Activated naive CD8-positive, alpha-beta T cell treated with anti-CD3 and anti-CD28 coated beads for 36 hours (primary cell): Measurements from ENCODE around the gene CCR6. TPM values are rescaled to one million over a fixed set of nuclear protein-coding genes. Genes with fewer than 3 reads are reported as not detected.
"Not testable (repeated sequence)": the region's sequence is repeated elsewhere in the genome, so short reads cannot be mapped to it uniquely, and the experiment has no call there.

Experiments
- DNase-seq: peaks from one replicate; pipeline ENCODE4 v3.0.0; 2021
- H3K27ac Mint-ChIP-seq: one replicate; pipeline ENCODE4 v1.8.0; 2022; ENCODE audit warnings: mild to moderate bottlenecking, moderate library complexity, mixed read lengths
- H3K27me3 Mint-ChIP-seq: one replicate; pipeline ENCODE4 v1.8.0; 2022; ENCODE audit warnings: mild to moderate bottlenecking, mixed read lengths
- H3K36me3 Mint-ChIP-seq: one replicate; pipeline ENCODE4 v1.8.0; 2021; ENCODE audit warnings: mild to moderate bottlenecking, mixed read lengths
- H3K4me1 Mint-ChIP-seq: one replicate; pipeline ENCODE4 v1.8.0; 2021; ENCODE audit warnings: mixed read lengths
- H3K4me3 Mint-ChIP-seq: one replicate; pipeline ENCODE4 v1.8.0; 2022; ENCODE audit warnings: mild to moderate bottlenecking, moderate library complexity, mixed read lengths
- H3K9me3 Mint-ChIP-seq: one replicate; pipeline ENCODE4 v1.8.0; 2022; ENCODE audit warnings: mixed read lengths
- total RNA-seq, 2 experiments: library from RNA; stranded (reverse); gene quantifications; one replicate each; pipeline ENCODE4 v1.2.3, GENCODE V29; 2021

Gene CCR6
- total RNA-seq, 2 experiments from 2014 or later: 0.44 TPM; not detected in 1

DNA sequence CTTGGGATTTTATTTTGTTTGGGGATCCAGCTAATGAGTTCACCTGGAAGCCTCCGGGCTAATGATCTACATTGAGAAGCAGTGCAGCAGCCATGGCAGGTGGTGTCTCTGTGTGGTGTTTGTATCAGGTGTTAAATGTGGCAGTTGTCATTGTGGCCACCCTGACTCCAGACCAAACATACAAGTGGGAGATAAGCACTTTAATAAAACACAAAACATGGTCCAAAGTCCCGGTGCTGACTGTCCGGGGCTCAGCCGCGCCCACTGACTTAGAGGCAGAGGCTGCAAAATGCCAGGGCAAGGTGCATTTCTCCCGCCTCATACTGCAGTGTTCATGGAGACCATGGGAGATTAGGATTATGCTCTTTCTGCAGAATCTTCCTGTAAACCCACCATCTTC, 58.5 kb downstream of the CCR6 start:
- H3K4me1 Mint-ChIP-seq, H3K36me3 Mint-ChIP-seq, H3K4me3 Mint-ChIP-seq, DNase-seq, H3K27me3 Mint-ChIP-seq, H3K9me3 Mint-ChIP-seq, H3K27ac Mint-ChIP-seq: not testable (repeated sequence)

DNA sequence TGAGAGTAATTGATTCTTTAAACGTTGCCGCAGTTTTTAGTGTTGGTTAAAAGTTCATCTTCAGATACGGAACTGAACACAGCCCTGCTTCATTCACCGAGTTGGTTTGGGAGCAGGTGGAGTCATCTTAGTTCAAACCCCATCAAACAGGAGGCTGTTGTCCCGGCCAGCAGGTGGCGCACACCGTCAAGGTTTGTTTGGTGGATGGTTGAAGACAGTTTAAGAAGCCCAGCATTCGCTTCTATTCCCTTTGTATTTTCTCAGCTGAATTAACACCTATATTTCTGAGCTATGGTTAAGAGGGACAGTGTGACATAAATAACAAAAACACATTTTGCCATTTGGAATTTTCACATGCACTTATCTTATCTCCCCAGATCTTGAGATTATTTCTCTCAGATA, 60.0 kb downstream of the CCR6 start:
- H3K4me3 Mint-ChIP-seq, H3K4me1 Mint-ChIP-seq, H3K27ac Mint-ChIP-seq, H3K27me3 Mint-ChIP-seq, H3K9me3 Mint-ChIP-seq, H3K36me3 Mint-ChIP-seq, DNase-seq: not testable (repeated sequence)

GRCh38 chr6:167185101-167185500, 62.2 kb downstream of the CCR6 start:
- not testable (repeated sequence) for DNase-seq, H3K27me3 Mint-ChIP-seq, H3K4me3 Mint-ChIP-seq, H3K36me3 Mint-ChIP-seq, H3K4me1 Mint-ChIP-seq, H3K27ac Mint-ChIP-seq, H3K9me3 Mint-ChIP-seq

- not testable (repeated sequence) for H3K27me3 Mint-ChIP-seq, DNase-seq, H3K9me3 Mint-ChIP-seq, H3K4me1 Mint-ChIP-seq, H3K36me3 Mint-ChIP-seq, H3K27ac Mint-ChIP-seq, H3K4me3 Mint-ChIP-seq
Measured at GRCh38 chr6:167187275-167187674, 64.4 kb downstream of the CCR6 start.

Other genes with a start within 250 kb of the CCR6 start
- 10 to 100 TPM; 34.1 to 35.8 TPM for gene RNASET2, start 166.5 kb upstream of the CCR6 start, total RNA-seq
- gene CEP43, start 123.7 kb upstream of the CCR6 start, total RNA-seq: 10 to 100 TPM; 24.5 to 27.3 TPM
- not detected for gene GPR31, start 34.9 kb downstream of the CCR6 start, total RNA-seq
- not detected for gene UNC93A, start 168.2 kb downstream of the CCR6 start, total RNA-seq
- gene TTLL2, start 202.0 kb downstream of the CCR6 start, total RNA-seq: not detected